Raji (cell line): Measurements from ENCODE around the gene LYSMD2.

Experiments used
- POLR2A ChIP-seq: IDR thresholded peaks from 2 replicates; pipeline ENCODE4 v1.6.1; 2011; ENCODE audit warnings: low read depth, low read length, control low read depth; ENCODE audit not compliant: insufficient read depth

The LYSMD2 gene

GRCh38 chr15:51737522-51738305, at the start of gene LYSMD2:
Gene LYSMD2, minus strand, starts transcription at chr15:51737655. Its CDS starts 33 bp downstream, at chr15:51737622.
- no peak for TF ChIP-seq POLR2A

GRCh38 chr15:51783967-51784366, 46.5 kb upstream of the LYSMD2 start:
- TF ChIP-seq POLR2A = no peak

- TF ChIP-seq POLR2A = no peak
Measured at GRCh38 chr15:51782357-51782896, 45.0 kb upstream of the LYSMD2 start.

- TF ChIP-seq POLR2A = no peak
Measured at GRCh38 chr15:51781506-51781905, 44.1 kb upstream of the LYSMD2 start.

GRCh38 chr15:51780636-51781035, 43.2 kb upstream of the LYSMD2 start:
- no peak for TF ChIP-seq POLR2A

- no peak for TF ChIP-seq POLR2A
Measured at GRCh38 chr15:51776952-51777569, 39.6 kb upstream of the LYSMD2 start.

GRCh38 chr15:51775967-51776816, 38.7 kb upstream of the LYSMD2 start:
- TF ChIP-seq POLR2A = no peak

- TF ChIP-seq POLR2A = no peak
Measured at GRCh38 chr15:51774916-51775315, 37.5 kb upstream of the LYSMD2 start.

GRCh38 chr15:51771773-51772172, 34.3 kb upstream of the LYSMD2 start:
- no peak for TF ChIP-seq POLR2A

- no peak for TF ChIP-seq POLR2A
Measured at GRCh38 chr15:51770902-51771301, 33.4 kb upstream of the LYSMD2 start.

GRCh38 chr15:51768018-51768417, 30.6 kb upstream of the LYSMD2 start:
- no peak for TF ChIP-seq POLR2A

- TF ChIP-seq POLR2A = no peak
Measured at GRCh38 chr15:51766341-51766740, 28.9 kb upstream of the LYSMD2 start.

- no peak for TF ChIP-seq POLR2A
Measured at GRCh38 chr15:51765751-51766150, 28.3 kb upstream of the LYSMD2 start.

- TF ChIP-seq POLR2A = no peak
Measured at GRCh38 chr15:51760805-51761204, 23.4 kb upstream of the LYSMD2 start.

- no peak for TF ChIP-seq POLR2A
Measured at GRCh38 chr15:51759557-51760070, 22.2 kb upstream of the LYSMD2 start.

GRCh38 chr15:51758645-51759044, 21.2 kb upstream of the LYSMD2 start:
- no peak for TF ChIP-seq POLR2A

- no peak for TF ChIP-seq POLR2A
Measured at GRCh38 chr15:51757450-51757849, 20.0 kb upstream of the LYSMD2 start.
